GM18870 (cell line): ENCODE results near the gene SH3PXD2A.

Source experiments
- ATAC-seq: cut with Tn5 transposase; IDR thresholded peaks from one replicate; pipeline ENCODE4 v1.9.1; 2021; ENCODE audit warnings: moderate library complexity; ENCODE audit not compliant: unreplicated experiment

Gene SH3PXD2A

GRCh38 chr10:103632247-103632642, 223.1 kb downstream of the SH3PXD2A start:
- ATAC-seq = no peak

DNA sequence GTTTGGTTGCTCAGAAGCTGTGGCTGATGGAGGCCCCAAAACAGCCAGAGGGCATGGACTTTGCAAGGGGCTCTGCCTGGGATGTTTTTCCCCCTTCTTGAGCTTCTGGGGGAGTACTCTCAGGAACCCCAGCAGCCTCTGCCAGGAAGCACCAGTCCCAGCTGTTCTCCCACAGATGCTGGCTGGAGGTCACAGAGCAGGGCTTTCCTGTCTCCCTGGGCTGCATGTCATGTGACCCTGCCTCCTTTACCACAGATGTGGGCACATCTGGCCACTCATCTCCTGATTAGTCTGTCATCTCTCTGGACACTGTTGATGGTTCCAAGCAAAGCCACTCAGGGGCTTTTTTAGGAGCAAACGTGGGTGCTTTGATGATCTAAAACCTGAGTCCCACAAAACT, 225.2 kb downstream of the SH3PXD2A start:
- ATAC-seq = no peak

GRCh38 chr10:103629581-103629980, 225.8 kb downstream of the SH3PXD2A start:
- ATAC-seq = no peak

- ATAC-seq = no peak
Measured at GRCh38 chr10:103627893-103628292, 227.5 kb downstream of the SH3PXD2A start.

DNA sequence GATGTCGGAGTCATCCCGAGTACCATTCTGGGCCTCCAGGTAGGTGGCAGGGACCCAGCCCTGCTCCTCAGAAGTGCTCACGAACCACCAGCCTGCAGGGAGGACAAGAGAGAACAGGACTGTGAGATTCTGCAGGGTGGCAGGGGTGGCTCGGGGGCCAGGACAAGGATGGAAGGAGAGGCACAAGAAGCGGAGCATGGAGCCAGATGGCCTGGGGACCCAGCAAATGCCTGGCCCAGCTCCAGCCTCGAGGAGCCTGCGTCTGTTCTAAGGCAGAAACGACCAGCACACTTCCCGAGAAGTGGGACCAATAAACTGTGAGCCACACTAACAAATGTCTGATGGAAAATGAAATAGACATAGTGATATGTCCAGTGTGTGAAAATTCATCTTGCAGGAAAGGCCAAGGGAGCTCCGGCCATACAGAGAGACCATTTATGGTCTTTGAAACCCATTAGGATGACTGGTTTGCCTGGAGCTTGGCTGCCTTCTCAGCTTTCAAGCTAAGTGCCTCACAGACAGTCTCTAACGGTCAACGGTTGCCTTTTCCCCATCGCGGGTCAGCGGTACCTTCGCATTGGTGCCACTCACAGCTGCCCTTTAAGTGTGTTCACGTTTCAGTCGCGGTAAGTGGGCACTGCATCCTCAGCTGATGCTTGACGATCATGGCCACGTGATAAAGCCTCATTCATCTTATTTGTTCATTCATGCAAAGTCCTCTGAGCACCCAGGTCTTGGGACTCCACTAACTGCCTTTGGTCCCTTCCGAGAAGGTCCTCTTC, 228.1 kb downstream of the SH3PXD2A start:
- ATAC-seq = no peak

- ATAC-seq = no peak
Measured at GRCh38 chr10:103626178-103626577, 229.2 kb downstream of the SH3PXD2A start.

DNA sequence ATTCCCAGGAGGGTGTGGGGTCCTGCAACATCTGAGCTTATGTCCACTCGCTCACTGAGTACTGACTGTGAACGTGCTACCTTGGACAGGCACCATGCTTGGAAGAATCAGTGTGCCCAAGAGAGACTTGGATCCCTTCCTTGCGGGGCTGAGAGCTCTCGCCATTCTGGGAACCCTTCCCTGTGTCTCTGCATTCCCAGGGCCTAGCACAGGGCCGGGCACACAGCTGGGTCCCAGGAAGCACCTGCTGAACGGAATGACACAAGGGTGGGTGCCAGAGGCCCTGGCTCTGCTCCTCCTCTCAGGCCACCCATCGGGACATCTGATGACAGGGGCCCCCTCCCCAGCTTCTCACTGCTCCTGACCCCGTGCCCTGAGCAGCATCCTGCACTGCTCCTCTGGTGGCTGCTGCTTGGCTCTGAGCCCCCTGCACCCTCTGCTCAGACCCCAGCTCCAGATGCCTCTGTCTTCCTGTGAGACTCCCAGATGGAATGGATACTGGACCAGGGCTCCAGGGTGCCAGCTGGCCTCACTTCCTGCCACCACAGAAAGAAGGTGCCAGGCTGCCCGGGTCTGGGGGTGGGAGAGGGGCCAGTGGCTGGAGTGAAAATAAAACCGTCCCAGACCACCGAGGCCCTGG, 232.3 kb downstream of the SH3PXD2A start:
- ATAC-seq = no peak

- ATAC-seq = no peak
Measured at GRCh38 chr10:103622286-103622685, 233.1 kb downstream of the SH3PXD2A start.

- ATAC-seq = no peak
Measured at GRCh38 chr10:103621783-103622125, 233.6 kb downstream of the SH3PXD2A start.

GRCh38 chr10:103620891-103621782, 234.2 kb downstream of the SH3PXD2A start:
- ATAC-seq = no peak

GRCh38 chr10:103620352-103620740, 235.0 kb downstream of the SH3PXD2A start:
- no peak for ATAC-seq

DNA sequence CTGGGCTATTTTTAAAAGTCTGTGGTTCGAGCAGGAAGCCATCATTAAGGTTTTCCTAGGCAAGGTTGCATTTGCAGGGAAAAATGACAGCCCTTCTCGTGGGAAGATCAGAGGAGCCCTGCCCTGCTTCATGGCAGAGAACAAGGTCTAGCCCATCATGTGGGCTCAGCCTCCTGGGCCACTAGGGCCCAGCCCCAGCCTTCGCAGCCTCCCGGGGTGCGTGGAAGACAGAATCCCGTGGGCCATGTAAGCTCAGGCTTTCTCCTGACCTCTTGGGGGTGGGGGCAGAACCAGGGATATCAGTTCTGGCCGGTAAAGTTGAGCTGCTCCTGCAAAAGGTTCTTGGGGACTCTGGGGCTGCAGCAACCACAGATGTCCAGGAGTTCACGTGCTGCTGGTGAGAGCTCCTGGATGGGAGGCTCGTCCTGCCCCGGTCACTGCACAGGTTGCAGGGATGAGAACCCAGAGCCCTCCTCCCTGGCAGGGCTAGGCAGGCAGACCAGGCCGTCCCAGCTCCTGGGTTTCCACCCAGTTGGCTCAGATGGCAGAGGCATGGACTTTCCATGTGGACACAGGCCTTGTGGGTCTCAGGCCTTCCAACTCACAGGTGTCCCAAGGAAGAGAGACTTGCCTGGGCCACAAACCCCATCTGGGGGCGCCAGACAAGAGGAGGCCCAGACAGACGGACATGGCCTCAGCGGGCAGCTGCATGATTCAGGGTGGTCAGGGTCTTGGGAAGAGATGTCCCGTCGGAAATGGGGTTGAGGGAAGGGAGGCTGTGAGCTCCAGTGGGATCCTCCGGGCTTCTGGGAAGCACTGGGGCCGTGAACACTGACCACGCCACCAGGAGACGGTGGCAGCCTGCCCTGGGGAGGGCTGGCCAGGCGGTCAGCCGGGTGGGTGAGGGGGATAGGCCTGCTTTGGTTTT, 235.7 kb downstream of the SH3PXD2A start:
- ATAC-seq = no peak

DNA sequence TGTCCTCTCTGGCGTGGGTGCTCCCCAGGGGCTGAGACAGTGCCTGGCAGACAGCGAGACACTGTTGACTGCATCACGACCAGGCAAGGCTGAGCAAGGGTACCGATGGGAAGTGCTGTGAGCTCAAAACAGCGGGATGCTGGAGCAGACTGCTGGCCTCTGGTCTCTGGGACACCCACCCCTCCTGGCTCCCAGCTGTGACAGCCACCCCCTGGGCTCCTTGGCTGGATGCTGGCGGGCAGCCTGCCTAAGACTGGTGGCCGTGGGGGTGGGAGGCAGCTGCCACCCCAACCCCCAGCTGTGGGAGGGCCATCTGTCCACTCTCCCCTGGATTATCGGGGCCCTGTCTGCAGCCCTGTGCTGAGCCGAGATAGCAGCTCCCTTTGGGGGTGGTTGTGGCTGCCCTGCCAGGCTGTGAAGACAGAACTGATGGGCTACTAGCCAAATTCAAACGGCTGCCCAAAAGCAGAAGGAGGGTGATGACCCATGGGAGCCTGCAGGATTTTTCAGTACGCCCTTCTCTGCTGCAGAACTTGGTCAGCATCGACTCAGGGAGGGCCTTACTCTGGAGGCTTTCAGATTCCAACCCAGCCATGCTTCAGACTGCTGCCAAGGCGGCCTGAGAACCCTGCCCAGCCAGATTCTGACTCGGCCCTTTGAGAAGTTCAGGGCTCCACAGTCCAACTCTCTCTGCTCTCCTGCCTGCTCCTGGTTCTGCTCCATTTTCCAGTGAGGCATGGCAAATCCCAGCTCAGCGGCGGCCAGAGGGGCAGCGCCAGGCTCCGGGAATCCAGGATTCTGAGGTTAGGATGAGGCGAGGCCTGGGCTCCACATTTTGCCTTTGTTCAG, 236.6 kb downstream of the SH3PXD2A start:
- no peak for ATAC-seq

DNA sequence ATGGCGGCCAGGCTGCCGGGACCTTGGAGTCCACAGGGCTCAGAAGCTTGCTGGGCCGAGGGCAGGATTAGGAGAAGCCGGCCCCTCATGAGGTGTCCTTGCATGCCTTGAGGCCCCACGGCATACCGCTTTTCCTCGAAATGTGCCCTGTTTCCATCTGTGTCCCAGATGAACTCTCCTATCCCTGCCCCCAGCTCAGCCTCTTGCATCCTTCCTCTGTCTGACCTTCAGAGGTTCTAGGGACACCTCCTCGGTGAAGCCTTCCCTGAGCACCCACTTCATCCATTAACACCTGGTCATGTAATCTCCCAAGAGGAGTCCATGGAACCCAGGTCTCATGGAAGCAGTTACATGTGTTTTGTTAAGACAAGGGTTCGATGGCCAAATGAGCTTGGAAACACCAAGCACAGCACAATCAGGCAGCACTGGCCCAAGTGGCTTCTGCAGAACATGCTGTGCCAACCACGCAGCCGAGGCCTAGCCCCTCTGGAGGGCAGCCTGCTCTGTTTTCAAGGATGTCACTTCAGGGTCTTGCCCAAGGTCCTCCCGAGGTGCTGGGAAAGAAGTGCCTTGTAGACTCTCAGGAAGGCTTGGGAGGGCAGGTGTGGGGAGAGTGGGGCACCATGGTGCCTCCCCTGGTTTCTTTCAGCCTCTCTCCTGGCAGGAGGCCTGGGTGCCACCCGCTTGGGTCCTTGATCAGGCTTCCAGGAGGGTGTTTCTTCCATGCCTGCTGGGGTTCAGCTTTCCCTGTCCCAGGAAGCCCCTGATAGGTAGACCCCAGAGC, 237.6 kb downstream of the SH3PXD2A start:
- ATAC-seq = no peak

- ATAC-seq = no peak
Measured at GRCh38 chr10:103616705-103617601, 238.4 kb downstream of the SH3PXD2A start.

DNA sequence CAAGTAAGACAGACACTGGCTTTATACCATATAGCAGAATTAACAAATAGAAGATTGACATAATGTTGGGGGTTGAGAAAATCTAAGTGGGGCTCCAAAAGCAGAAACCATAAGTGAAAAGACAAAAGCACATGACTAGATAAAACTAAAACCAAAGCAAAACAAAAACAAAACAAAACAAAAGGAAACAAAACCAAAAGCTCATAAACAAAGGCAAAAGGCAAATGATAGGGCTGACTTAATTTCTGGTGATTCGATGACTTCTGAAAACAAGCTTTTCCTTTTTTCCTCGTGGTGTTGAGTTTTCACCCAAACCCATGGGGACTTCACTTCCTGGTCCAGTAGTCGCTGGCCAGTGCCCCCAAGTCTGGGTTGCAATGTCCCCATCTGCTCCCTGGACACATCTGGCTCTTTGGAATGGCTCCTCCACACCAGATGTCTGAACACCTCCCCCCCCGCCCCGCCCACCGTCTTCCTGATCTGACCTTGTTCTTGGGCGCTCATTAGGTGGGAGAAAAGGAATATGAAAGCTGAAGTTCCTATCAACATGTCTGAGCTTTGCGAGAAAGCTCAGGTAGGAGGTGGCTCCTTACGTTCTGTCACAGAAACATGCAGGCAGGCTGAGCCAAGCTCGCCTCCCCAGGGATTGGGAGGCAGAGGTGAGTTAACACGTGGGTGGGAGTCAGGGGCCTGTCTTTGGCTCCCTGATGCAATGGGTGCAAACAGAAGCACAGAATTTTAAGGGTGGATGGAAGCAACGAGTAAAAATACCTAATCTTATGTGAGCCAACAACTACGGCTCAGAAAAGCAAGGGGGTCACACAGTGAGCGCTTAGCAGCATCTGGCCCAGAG, 240.8 kb downstream of the SH3PXD2A start:
- ATAC-seq = no peak

DNA sequence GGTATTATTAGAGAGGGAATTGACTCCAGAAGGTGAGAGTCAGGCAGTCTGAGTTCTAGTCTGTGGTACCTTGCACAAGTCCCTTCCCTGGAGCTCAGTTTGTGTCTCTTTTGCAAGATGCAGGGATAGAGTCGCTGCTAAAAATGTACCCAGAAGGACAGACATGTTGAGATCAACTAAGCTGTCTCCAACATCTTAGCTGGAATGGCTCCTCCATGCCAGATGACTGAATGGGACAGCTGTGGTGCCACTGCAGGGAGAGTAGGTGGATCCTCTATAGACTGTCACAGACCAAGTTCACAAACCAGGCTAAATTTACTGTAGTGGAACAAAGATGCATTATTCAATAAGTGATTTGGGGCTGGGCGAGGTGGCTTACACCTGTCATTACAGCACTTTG, 241.8 kb downstream of the SH3PXD2A start:
- no peak for ATAC-seq
